ENCODE measurements around the gene MUL1.

Gene MUL1

GRCh38 chr1:20552728-20553445, 44.9 kb upstream of the MUL1 start:
- H3K27me3 ChIP-seq (replicated peaks; ENCODE audit: insufficient read depth, low read length): peaks cover 90% of the 10 kb centered on the region
- no peak overlapping the region for H2AFZ ChIP-seq (ENCODE audit: low read length)
- H4K20me1 ChIP-seq (ENCODE audit: insufficient read depth, low read length): no peaks in the 10 kb centered on the region
- no peak for TF ChIP-seq EZH2phosphoT487 (IDR thresholded peaks at IDR 0.05; ENCODE audit: low read length)
- no peak for TF ChIP-seq EZH2 (optimal IDR thresholded peaks at IDR 0.05; ENCODE audit: low read depth, low read length)
- no peak overlapping the region for H3K4me2 ChIP-seq (ENCODE audit: low read depth, low read length)
- DNase-seq: no peak
- no peaks in the 10 kb centered on the region for H3K9me3 ChIP-seq (replicated peaks; ENCODE audit: insufficient read depth, low read length)
- no peaks in the 10 kb centered on the region for H3K36me3 ChIP-seq (replicated peaks; ENCODE audit: insufficient read depth, low read length)
- H3K9me2 ChIP-seq (replicated peaks; ENCODE audit: insufficient read depth, low read length): no peaks in the 10 kb centered on the region
- H3K4me1 ChIP-seq (ENCODE audit: low read length): no peaks in the 10 kb centered on the region
- H3K9ac ChIP-seq (ENCODE audit: low read length): no peak overlapping the region
- no peak overlapping the region for H3K27ac ChIP-seq (ENCODE audit: low read length)
- no peaks in the 10 kb centered on the region for H3F3A ChIP-seq (ENCODE audit: insufficient read depth, low read length)
- no peak overlapping the region for H3K4me3 ChIP-seq (ENCODE audit: low read length)
- H3K79me2 ChIP-seq (ENCODE audit: low read length): no peaks in the 10 kb centered on the region

- Histone ChIP-seq H3F3A (ENCODE audit: insufficient read depth, low read length) (no peaks in the 10 kb centered on the region), H3K36me3 (replicated peaks; ENCODE audit: insufficient read depth, low read length) (no peaks in the 10 kb centered on the region), H3K4me3 (ENCODE audit: low read length) (no peak within 1 kb of the TSS), H3K4me2 (ENCODE audit: low read depth, low read length) (no peak within 1 kb of the TSS), H3K4me1 (ENCODE audit: low read length) (no peaks in the 10 kb centered on the region), H3K27me3 (replicated peaks; ENCODE audit: insufficient read depth, low read length) (peaks cover 88% of the 10 kb centered on the region), H4K20me1 (ENCODE audit: insufficient read depth, low read length) (no peaks in the 10 kb centered on the region), H3K9ac (ENCODE audit: low read length) (no peak within 1 kb of the TSS), H3K9me2 (replicated peaks; ENCODE audit: insufficient read depth, low read length) (no peaks in the 10 kb centered on the region), H2AFZ (ENCODE audit: low read length) (no peak within 1 kb of the TSS), H3K27ac (ENCODE audit: low read length) (no peak within 1 kb of the TSS), H3K9me3 (replicated peaks; ENCODE audit: insufficient read depth, low read length) (no peaks in the 10 kb centered on the region), H3K79me2 (ENCODE audit: low read length) (no peaks in the 10 kb centered on the region)
- TF ChIP-seq, protein P1, sequence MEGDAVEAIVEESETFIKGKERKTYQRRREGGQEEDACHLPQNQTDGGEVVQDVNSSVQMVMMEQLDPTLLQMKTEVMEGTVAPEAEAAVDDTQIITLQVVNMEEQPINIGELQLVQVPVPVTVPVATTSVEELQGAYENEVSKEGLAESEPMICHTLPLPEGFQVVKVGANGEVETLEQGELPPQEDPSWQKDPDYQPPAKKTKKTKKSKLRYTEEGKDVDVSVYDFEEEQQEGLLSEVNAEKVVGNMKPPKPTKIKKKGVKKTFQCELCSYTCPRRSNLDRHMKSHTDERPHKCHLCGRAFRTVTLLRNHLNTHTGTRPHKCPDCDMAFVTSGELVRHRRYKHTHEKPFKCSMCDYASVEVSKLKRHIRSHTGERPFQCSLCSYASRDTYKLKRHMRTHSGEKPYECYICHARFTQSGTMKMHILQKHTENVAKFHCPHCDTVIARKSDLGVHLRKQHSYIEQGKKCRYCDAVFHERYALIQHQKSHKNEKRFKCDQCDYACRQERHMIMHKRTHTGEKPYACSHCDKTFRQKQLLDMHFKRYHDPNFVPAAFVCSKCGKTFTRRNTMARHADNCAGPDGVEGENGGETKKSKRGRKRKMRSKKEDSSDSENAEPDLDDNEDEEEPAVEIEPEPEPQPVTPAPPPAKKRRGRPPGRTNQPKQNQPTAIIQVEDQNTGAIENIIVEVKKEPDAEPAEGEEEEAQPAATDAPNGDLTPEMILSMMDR (IDR thresholded peaks at IDR 0.05; ENCODE audit: low read length): no peak
- no peak for TF ChIP-seq EZH2 (optimal IDR thresholded peaks at IDR 0.05; ENCODE audit: low read depth, low read length)
- no peak for TF ChIP-seq EZH2phosphoT487 (IDR thresholded peaks at IDR 0.05; ENCODE audit: low read length)
- DNase-seq: no peak
Measured at GRCh38 chr1:20551945-20552727, 44.2 kb upstream of the MUL1 start, which contains the start of gene FAM43B. FAM43B (plus strand) TSS chr1:20552573; CDS start chr1:20552974, 401 bp downstream.

DNA sequence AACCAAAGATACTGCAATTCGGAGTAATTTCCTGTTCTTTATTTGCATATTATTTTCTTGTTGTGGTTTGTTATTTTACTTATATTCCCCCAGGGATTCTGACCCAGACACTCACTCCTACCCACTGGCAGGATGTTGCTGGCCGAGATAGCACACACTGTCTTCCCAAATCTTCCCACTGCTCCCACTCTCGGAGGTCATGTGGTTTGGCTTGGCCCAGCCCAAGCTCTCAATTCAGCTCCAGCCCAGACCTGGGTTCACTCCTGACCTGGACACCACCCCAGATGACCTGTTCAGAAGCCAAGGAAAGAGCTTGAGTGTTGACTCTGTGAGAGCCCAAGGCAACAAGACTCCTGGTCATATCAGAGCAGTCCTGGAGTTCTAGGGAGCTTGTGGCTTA, 43.2 kb upstream of the MUL1 start:
- Histone ChIP-seq H3K79me2 (ENCODE audit: low read length) (no peaks in the 10 kb centered on the region), H3K36me3 (replicated peaks; ENCODE audit: insufficient read depth, low read length) (no peaks in the 10 kb centered on the region), H3K27ac (ENCODE audit: low read length) (no peak overlapping the region), H3K9ac (ENCODE audit: low read length) (no peak overlapping the region), H4K20me1 (ENCODE audit: insufficient read depth, low read length) (no peaks in the 10 kb centered on the region), H2AFZ (ENCODE audit: low read length) (no peak overlapping the region), H3K4me3 (ENCODE audit: low read length) (no peak overlapping the region), H3K4me2 (ENCODE audit: low read depth, low read length) (no peak overlapping the region), H3K9me2 (replicated peaks; ENCODE audit: insufficient read depth, low read length) (no peaks in the 10 kb centered on the region), H3K9me3 (replicated peaks; ENCODE audit: insufficient read depth, low read length) (no peaks in the 10 kb centered on the region), H3F3A (ENCODE audit: insufficient read depth, low read length) (no peaks in the 10 kb centered on the region), H3K4me1 (ENCODE audit: low read length) (no peaks in the 10 kb centered on the region), H3K27me3 (replicated peaks; ENCODE audit: insufficient read depth, low read length) (peaks cover 86% of the 10 kb centered on the region)
- no peak for DNase-seq
- no peak for TF ChIP-seq EZH2 (optimal IDR thresholded peaks at IDR 0.05; ENCODE audit: low read depth, low read length)

GRCh38 chr1:20546637-20547036, 38.7 kb upstream of the MUL1 start:
- Histone ChIP-seq H3K9me2 (replicated peaks; ENCODE audit: insufficient read depth, low read length) (no peaks in the 10 kb centered on the region), H3K9ac (ENCODE audit: low read length) (no peak overlapping the region)

More at GRCh38 chr1:20546637-20547036, 38.7 kb upstream of the MUL1 start:
- Histone ChIP-seq H3K9me3 (replicated peaks; ENCODE audit: insufficient read depth, low read length) (no peaks in the 10 kb centered on the region), H2AFZ (ENCODE audit: low read length) (no peak overlapping the region), H3F3A (ENCODE audit: insufficient read depth, low read length) (no peaks in the 10 kb centered on the region), H3K4me3 (ENCODE audit: low read length) (no peak overlapping the region), H3K27me3 (replicated peaks; ENCODE audit: insufficient read depth, low read length) (peaks cover 93% of the 10 kb centered on the region), H3K79me2 (ENCODE audit: low read length) (no peaks in the 10 kb centered on the region), H4K20me1 (ENCODE audit: insufficient read depth, low read length) (no peaks in the 10 kb centered on the region), H3K27ac (ENCODE audit: low read length) (no peak overlapping the region), H3K4me1 (ENCODE audit: low read length) (no peaks in the 10 kb centered on the region), H3K4me2 (ENCODE audit: low read depth, low read length) (no peak overlapping the region), H3K36me3 (replicated peaks; ENCODE audit: insufficient read depth, low read length) (no peaks in the 10 kb centered on the region)
- TF ChIP-seq EZH2 (optimal IDR thresholded peaks at IDR 0.05; ENCODE audit: low read depth, low read length) (no peak), EZH2phosphoT487 (IDR thresholded peaks at IDR 0.05; ENCODE audit: low read length) (no peak)
- TF ChIP-seq, protein P1 (IDR thresholded peaks at IDR 0.05; ENCODE audit: low read length): no peak
- no peak for DNase-seq
